SKM-1 (cell line): ENCODE results near the gene TWIST2.

Experiments used
- DNase-seq: peaks from one replicate; lab custom pipeline; 2025; ENCODE audit not compliant: unreplicated experiment; lab: John Stamatoyannopoulos, UW

The TWIST2 gene

GRCh38 chr2:238835726-238836301 is 12.1 kb upstream of the TWIST2 start:
- no peak for DNase-seq

- no peak for DNase-seq
These were observed 9.0 kb upstream of the TWIST2 start for GRCh38 chr2:238838786-238839327.

DNA sequence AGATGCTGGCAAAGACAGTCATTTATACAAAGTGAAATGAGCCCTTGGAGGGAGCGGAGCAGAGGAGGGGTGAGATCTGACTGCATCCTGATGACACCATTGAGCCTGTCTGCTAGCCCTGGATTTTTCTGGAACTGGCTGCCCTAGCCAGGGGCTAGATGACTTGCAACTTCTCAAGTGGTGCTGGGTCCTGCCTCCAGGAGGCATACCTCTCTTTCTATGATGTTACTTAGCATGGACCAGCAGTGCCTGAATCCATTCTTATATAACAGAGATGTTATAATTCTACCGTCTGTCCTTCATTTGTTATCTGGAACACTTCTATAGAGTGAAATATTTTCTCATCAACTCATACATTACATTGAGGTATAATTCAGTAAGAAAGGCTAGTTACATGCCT is 8.5 kb upstream of the TWIST2 start:
- DNase-seq: no peak

DNA sequence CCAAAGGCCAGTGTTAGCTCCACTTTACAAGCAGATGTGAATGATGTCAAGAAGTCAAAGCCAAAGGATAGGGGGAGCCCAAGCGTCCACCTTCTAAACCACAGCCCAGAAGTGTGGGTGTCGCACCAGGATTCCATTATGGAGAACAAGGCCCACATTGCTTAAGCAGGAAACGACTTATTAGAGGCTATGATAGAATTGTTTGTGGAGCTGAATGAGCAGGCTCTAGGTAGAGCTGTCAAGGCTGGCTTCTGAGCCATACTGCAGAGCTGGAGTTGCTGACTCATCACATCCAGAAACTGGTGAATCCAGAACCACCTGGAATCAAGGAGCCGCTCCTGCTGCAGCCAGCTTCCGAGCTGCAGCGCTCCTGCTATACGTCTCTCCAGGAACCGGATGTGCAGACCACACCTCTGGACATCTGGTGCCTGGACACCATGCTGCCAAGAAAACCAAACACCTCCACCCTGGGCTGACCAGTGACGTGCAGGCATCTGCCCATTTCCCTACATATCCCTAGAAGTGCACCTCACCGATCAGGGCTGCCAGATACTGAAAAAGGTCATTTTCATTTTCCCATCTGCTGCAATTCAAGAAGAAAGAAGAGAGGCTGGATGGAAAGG is 6.2 kb upstream of the TWIST2 start:
- DNase-seq: no peak

GRCh38 chr2:238843476-238843875 is 4.4 kb upstream of the TWIST2 start:
- DNase-seq: no peak

DNA sequence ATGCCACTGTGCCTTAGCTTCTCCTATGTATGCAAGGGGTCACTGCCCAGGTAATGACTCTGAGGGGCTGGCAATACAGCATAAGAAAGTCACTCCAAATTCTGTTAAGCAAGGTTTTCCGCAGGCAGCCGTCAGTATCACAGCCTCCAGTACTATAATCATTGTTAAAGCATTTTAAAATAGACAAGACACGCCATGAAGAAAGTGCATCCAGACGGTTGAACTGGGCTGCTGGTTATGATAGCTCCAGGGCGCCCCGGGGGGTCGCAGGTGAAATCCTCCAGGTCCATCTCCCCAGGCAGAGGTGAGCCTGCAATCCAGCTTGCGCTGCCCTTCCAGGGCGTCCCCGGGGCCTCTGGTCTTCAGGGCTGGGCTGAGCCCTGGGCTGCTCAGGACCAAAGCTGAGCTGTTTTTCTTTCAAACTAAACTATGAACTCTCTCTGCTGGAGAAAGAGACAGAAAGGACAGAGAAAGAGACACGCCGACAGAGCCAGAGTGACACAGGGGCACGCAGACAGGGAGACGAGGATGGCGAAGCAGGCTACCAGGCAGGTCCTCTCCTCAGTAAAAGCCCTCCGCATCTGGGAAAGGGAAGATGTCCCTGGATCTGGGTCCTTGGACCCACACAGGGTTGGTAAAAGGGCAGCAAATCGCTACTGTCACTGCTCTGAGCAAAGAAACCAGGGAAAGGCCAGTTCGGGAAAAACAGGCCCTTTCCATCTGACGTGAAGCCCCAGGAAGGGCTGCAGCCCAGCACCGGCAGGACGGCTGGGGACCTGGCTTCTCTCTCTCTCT is 2.1 kb upstream of the TWIST2 start:
- DNase-seq: no peak

DNA sequence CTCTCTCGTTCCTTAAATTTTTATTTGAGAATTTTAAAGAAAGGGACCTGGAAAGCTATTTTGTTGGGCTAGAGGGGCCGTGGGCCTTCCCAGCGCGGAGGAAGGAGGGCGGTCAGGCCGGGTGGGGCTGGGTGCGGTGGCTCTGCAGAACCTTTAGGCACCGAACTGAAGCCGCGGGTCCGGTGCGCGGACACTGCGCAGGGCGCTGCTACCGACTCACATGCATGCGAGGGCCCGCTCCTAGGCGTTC is 1.6 kb upstream of the TWIST2 start:
- no peak for DNase-seq

- no peak for DNase-seq
These were observed 1.1 kb upstream of the TWIST2 start for GRCh38 chr2:238846628-238847418.

GRCh38 chr2:238847419-238847801 is 475 bp upstream of the TWIST2 start:
- DNase-seq: no peak

GRCh38 chr2:238848691-238848975 is 748 bp downstream of the TWIST2 start:
- DNase-seq: no peak

DNA sequence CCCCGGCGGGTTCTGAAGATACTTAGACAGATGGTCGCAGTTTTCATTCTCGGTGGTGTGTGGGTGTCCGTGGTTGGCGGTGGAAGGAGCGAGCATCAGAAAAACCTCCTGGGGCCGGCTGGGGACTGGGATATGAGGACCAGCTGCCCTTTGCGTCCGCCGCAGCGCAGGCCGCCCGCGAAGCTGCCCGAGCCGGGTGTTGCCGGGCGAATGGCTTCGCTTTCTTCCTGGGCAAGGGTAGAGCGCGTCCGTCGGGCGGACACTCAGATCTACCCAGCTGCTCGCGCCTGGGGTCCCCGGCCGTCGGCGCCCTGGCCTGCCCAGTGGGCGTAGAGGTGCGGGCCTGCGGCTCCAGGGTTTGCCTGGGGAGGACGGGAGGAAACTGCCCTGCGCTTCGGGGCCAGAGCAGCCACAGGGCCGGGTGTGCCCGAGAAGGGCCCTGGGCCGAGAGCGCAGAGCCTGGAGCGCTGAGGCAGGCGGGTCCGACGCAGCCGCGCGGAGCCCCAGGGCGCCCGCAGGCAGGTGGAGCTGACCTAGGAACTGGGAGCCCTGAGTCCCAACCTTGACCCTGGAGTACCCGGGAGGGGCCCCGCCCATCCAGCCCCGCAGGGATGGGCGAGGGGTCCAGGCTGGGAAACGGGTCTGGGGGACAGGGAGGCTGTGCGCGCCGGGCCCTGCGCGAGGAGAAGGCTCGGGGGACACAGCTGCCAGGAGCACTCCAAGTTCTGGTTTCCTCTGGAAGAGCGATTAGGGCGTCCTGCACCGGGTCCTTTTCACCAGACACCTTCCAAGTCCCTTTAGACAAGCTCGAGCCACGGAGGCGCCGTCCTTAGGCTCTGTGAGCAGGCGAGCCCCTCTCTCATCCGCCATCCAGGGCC is 1.3 kb downstream of the TWIST2 start:
- no peak for DNase-seq

GRCh38 chr2:238850091-238850490 is 2.2 kb downstream of the TWIST2 start:
- no peak for DNase-seq

- DNase-seq: no peak
These were observed 3.1 kb downstream of the TWIST2 start for GRCh38 chr2:238851026-238851425.

GRCh38 chr2:238851761-238852160 is 3.9 kb downstream of the TWIST2 start:
- DNase-seq: no peak

DNA sequence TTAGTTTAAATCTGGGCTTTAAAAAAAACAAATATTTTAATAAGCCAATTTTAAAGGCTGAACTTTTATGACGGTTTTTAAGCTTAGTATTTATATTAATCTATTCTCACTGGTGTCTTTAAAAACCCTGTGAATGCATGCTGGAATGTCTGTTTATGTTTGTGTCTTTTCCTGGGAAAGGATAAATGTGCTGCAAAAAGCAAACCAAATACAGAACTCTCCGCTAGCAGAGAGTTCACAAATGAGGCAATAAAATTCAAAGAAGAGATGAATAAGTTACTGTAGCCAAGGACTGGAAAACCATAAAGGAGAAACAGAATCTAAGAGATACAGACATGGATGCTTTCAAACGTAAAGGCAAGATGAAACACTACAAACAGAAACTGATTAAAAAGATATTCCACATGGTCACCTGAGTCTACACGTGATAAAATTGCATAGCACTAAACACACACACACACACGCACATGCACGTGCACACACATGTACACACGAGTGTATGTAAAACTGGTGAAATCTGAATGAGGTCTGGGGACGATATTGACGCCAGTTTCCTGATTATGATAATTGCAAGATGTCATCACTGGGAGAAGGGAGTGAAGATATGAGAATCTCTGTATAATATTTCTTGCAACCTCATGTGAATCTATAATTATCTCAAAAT is 4.5 kb downstream of the TWIST2 start:
- DNase-seq: no peak

DNA sequence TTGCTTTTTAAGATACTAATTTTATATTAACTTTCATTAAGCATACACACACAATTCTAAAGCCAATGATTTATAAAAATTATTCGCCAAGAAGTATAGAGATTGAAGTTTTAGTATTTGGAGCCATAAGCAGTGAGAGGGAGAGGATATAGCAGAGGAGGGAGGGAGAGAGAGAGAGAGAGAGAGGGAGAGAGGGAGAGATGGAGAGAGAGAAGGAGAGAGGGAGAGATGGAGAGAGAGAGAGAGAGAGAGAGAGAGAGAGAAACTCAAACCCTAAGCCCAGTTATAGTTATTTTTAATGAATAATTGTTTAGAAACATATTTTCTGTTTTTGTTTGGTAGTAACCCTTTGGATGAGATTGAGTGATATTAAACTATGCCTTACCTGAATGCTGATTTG is 5.3 kb downstream of the TWIST2 start:
- no peak for DNase-seq

GRCh38 chr2:238853721-238854120 is 5.8 kb downstream of the TWIST2 start:
- no peak for DNase-seq

DNA sequence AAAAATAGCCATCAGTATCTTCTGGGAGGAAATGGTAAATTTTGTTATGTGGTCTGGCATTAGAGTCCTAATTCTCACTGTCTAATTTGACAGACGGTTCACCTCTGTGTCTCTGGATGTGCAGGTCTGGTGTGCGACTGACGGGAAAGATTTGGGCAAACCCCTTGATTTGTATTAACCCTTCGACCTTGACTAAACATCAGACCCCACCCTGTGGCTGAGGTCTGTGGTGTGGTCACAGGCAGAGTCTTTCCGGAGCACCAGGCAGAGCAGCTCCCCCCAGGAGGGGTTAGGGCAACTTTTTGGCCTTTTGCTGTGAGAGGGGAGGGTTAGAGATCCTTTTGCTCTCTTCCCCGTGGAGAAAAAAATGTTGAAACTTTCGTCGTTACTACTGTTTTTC is 6.4 kb downstream of the TWIST2 start:
- no peak for DNase-seq

DNA sequence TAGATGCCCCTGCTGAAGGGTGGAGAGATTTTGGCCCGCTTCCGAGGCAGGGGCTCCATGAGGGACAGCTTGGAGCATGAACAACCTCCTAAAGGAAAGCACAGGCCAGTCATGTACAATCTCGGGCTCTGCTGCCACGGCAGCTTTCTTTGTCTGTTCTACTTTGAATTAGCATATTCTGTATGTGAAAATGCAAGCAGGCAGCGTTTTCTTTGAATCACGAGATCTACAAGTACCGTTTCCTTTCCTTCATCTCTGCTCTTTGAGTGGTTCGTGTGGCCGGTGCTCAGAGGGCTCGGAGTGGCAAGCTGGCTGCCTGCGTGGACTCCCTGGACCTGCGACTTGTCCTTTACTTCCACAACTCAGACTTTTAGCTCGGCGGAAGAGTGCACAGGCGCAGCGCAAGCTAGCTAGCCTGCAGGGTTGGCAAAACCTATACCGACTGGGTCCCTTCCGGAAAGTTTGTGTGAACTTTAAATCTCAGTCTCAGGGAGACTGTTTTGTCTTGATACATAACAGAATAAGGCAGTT is 6.9 kb downstream of the TWIST2 start:
- no peak for DNase-seq

DNA sequence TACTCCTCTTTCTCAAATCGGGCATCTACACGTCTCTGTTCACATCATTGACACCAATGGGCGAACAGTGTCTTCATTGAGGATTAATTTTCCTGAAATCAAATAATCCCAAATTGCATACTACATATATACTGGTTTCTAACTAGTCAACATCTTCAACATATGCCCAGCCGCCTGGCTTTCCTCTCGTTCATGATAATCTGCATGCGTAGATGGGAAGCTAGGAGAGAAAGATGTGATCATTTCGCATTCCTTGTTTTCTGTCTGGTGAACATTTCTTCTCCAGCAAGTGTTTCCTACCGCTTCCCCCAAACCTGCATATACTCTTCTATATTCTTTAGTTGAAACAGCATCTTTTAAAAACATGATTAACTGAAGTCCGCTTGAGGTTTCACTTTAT is 7.4 kb downstream of the TWIST2 start:
- DNase-seq: no peak
